SK-N-MC (cell line): ENCODE measurements around the gene KIF7.

ENCODE experiments used
- EZH2 ChIP-seq: fragments of 200-600 bp; sonication (generic); IDR thresholded peaks from one replicate; pipeline ENCODE4 v1.6.1; 2017; ENCODE audit warnings: antibody characterized with exemption
- FOXP2 ChIP-seq: optimal IDR thresholded peaks from 2 replicates; pipeline ENCODE3; 2011; ENCODE audit warnings: mild to moderate bottlenecking, moderate library complexity; ENCODE audit not compliant: insufficient read depth; ENCODE audit errors: extremely low read length, control extremely low read depth
- POLR2AphosphoS5 ChIP-seq: IDR thresholded peaks from 2 replicates; pipeline ENCODE4 v1.6.1; 2012; ENCODE audit warnings: mild to moderate bottlenecking, low read depth, low read length, borderline replicate concordance

GRCh38 chr15:89614164-89614563 lies 41.1 kb downstream of the KIF7 start:
- TF ChIP-seq EZH2 = no peak
- no peak for TF ChIP-seq POLR2AphosphoS5
- no peak for TF ChIP-seq FOXP2
